VCaP (cell line): Measurements from ENCODE around the gene LIMS1.

Experiments
- H3K27ac ChIP-seq: fragments of 450-650 bp; 2 replicates; pipeline ENCODE4 v1.5.1; 2017
- CTCF ChIP-seq: fragments of 450-650 bp; conservative IDR thresholded peaks from 2 replicates; pipeline ENCODE4 v1.5.1; 2017; ENCODE audit warnings: mild to moderate bottlenecking, moderate library complexity

LIMS1 gene

GRCh38 chr2:108531674-108532055 is 2.6 kb upstream of the LIMS1 start:
- no peak for TF ChIP-seq CTCF
- no peak overlapping the region for H3K27ac ChIP-seq

- no peak for TF ChIP-seq CTCF
- H3K27ac ChIP-seq = peak overlapping the region; percentile 94
These were observed 500 bp downstream of the LIMS1 start for GRCh38 chr2:108534584-108535356.

GRCh38 chr2:108535357-108535631 is 1.0 kb downstream of the LIMS1 start:
- peak overlapping the region; percentile 94 for H3K27ac ChIP-seq
- no peak for TF ChIP-seq CTCF

GRCh38 chr2:108536133-108536780 is 2.0 kb downstream of the LIMS1 start:
- H3K27ac ChIP-seq = peak overlapping the region; percentile 94; the same call in 1 of the 2 replicates
- no peak for TF ChIP-seq CTCF

GRCh38 chr2:108536911-108537310 is 2.6 kb downstream of the LIMS1 start:
- no peak for TF ChIP-seq CTCF
- no peak overlapping the region for H3K27ac ChIP-seq

GRCh38 chr2:108538000-108538625 is 3.8 kb downstream of the LIMS1 start:
- peak overlapping the region; percentile 41 for H3K27ac ChIP-seq
- no peak for TF ChIP-seq CTCF

GRCh38 chr2:108541451-108541850 is 7.2 kb downstream of the LIMS1 start:
- H3K27ac ChIP-seq = no peak overlapping the region

More at GRCh38 chr2:108541451-108541850, 7.2 kb downstream of the LIMS1 start:
- no peak for TF ChIP-seq CTCF
